CD14-positive monocyte (primary cell): ENCODE results near the gene RASEF. TPM values are rescaled to one million over a fixed set of nuclear protein-coding genes. Genes with fewer than 3 reads are reported as not detected.

ENCODE experiments used
- DNase-seq, 3 donors: peaks; one replicate each; pipeline ENCODE4 v3.0.0-alpha.2; 2011 to 2022
- H2AFZ ChIP-seq: 2 replicates; pipeline ENCODE4 v1.6.0; 2012; ENCODE audit warnings: mild to moderate bottlenecking, low read depth, low read length, inconsistent platforms; ENCODE audit not compliant: insufficient read depth, poor library complexity, severe bottlenecking
- H3K27ac ChIP-seq, 2 donors: 1 replicate in 1 of 2; 2 replicates in 1 of 2; pipeline ENCODE4 v1.5.1; 2012 to 2013; ENCODE audit warnings: low read length in 2 of 2, control low read depth in 1 of 2, inconsistent platforms in 1 of 2, low read depth in 1 of 2, mild to moderate bottlenecking in 1 of 2
- H3K27me3 ChIP-seq, 2 donors: one replicate each; pipeline versions ENCODE4 v1.6.0 to v1.6.1; 2011 to 2013; ENCODE audit warnings: low read length in 2 of 2; ENCODE audit not compliant: control insufficient read depth in 2 of 2, insufficient read depth in 2 of 2
- H3K36me3 ChIP-seq, 2 donors: replicated peaks in 1 of 2; 1 replicate in 1 of 2; 2 replicates in 1 of 2; pipeline versions ENCODE4 v1.5.1 to v1.6.1; 2012 to 2013; ENCODE audit warnings: low read length in 2 of 2, control low read depth in 1 of 2, inconsistent platforms in 1 of 2, mild to moderate bottlenecking in 1 of 2; ENCODE audit not compliant: insufficient read depth in 2 of 2, control insufficient read depth in 1 of 2
- H3K4me1 ChIP-seq, 2 donors: 1 replicate in 1 of 2; 2 replicates in 1 of 2; pipeline versions ENCODE4 v1.5.1 to v1.6.1; 2012 to 2013; ENCODE audit warnings: low read length in 2 of 2, control low read depth in 1 of 2, inconsistent platforms in 1 of 2, mild to moderate bottlenecking in 1 of 2, moderate library complexity in 1 of 2; ENCODE audit not compliant: insufficient read depth in 2 of 2, control insufficient read depth in 1 of 2
- H3K4me2 ChIP-seq: replicated peaks from 2 replicates; pipeline ENCODE3; 2012; ENCODE audit warnings: low read length, moderate library complexity, mild to moderate bottlenecking; ENCODE audit not compliant: poor library complexity, severe bottlenecking; ENCODE audit errors: extremely low read depth
- H3K4me3 ChIP-seq, 3 experiments: fragments of 200-600 bp in 1 of 3; sonication (generic) in 1 of 3; replicated peaks in 1 of 3; 1 replicate in 2 of 3; 2 replicates in 1 of 3; pipeline ENCODE4 v1.5.1; 2011 to 2013; ENCODE audit warnings: low read length in 3 of 3, mild to moderate bottlenecking in 3 of 3, control low read depth in 2 of 3, low read depth in 2 of 3, inconsistent platforms in 1 of 3, moderate library complexity in 1 of 3
- H3K79me2 ChIP-seq: 2 replicates; pipeline ENCODE4 v1.6.0; 2012; ENCODE audit warnings: mild to moderate bottlenecking, control low read depth, inconsistent platforms, low read length, moderate library complexity; ENCODE audit not compliant: insufficient read depth
- H3K9ac ChIP-seq: 2 replicates; pipeline ENCODE4 v1.6.0; 2017; ENCODE audit warnings: low read length, mild to moderate bottlenecking; ENCODE audit not compliant: insufficient read depth, poor library complexity, severe bottlenecking
- H3K9me3 ChIP-seq, 2 donors: replicated peaks in 1 of 2; 1 replicate in 1 of 2; 2 replicates in 1 of 2; pipeline versions ENCODE4 v1.5.1 to v1.6.1; 2012 to 2013; ENCODE audit warnings: low read length in 2 of 2, control low read depth in 1 of 2; ENCODE audit not compliant: control insufficient read depth in 1 of 2, insufficient read depth in 1 of 2
- H4K20me1 ChIP-seq: 2 replicates; pipeline ENCODE4 v1.6.0; 2012; ENCODE audit warnings: mild to moderate bottlenecking, low read length, control low read depth, moderate library complexity; ENCODE audit not compliant: insufficient read depth
- H3K27ac Mint-ChIP-seq, 7 donors: one replicate each; pipeline ENCODE4 v1.8.0; 2020; ENCODE audit warnings: mild to moderate bottlenecking in 7 of 7, mixed read lengths in 7 of 7, moderate library complexity in 6 of 7, inconsistent platforms in 2 of 7
- H3K27me3 Mint-ChIP-seq, 3 donors: one replicate each; pipeline ENCODE4 v1.8.0; 2021 to 2022; ENCODE audit warnings: low read depth in 3 of 3, mild to moderate bottlenecking in 3 of 3, mixed read lengths in 3 of 3, moderate library complexity in 3 of 3, inconsistent platforms in 1 of 3
- H3K36me3 Mint-ChIP-seq, 2 donors: one replicate each; pipeline ENCODE4 v1.8.0; 2020; ENCODE audit warnings: mixed read lengths in 2 of 2, inconsistent platforms in 1 of 2, mild to moderate bottlenecking in 1 of 2
- H3K4me1 Mint-ChIP-seq: one replicate; pipeline ENCODE4 v1.8.0; 2020; ENCODE audit warnings: mild to moderate bottlenecking, mixed read lengths
- H3K4me3 Mint-ChIP-seq, 2 donors: one replicate each; pipeline ENCODE4 v1.8.0; 2020; ENCODE audit warnings: mild to moderate bottlenecking in 2 of 2, mixed read lengths in 2 of 2, moderate library complexity in 1 of 2
- H3K9me3 Mint-ChIP-seq, 7 donors: one replicate each; pipeline ENCODE4 v1.8.0; 2020 to 2022; ENCODE audit warnings: mixed read lengths in 7 of 7, mild to moderate bottlenecking in 6 of 7, moderate library complexity in 6 of 7, inconsistent platforms in 2 of 7
- WGBS: methylation state at CpG from one replicate; pipeline ENCODE4 v1.1.5; 2013; ENCODE audit warnings: missing lambda C conversion rate; ENCODE audit not compliant: insufficient coverage; 5-methylcytosine and 5-hydroxymethylcytosine counted together
- intact Hi-C, 2 donors: fragments of 100-400 bp; cut with micrococcal nuclease; formaldehyde crosslinking; loops; one replicate each; pipeline versions ENCODE4 v1.15.0 to v1.15.1; 2023
- polyA plus RNA-seq, 3 donors: library from polyadenylated mRNA; depleted of rRNA in 1 of 3; unstranded in 2 of 3; stranded (reverse) in 1 of 3; fragments of 300-500 nt in 2 of 3; fragments of >200 nt in 1 of 3; fragmentation: Illumina TruSeq in 2 of 3; gene quantifications; 1 replicate in 2 of 3; 2 replicates in 1 of 3; pipeline ENCODE4 v1.2.3, GENCODE V29; 2012 to 2021
- TF ChIP-seq, protein P1 (sequence below): fragments of 200-600 bp; IDR thresholded peaks from one replicate; pipeline ENCODE4 v1.8.0; 2022; ENCODE audit warnings: antibody characterized with exemption, mild to moderate bottlenecking

RASEF gene
- polyA plus RNA-seq, 3 donors: not detected

DNA sequence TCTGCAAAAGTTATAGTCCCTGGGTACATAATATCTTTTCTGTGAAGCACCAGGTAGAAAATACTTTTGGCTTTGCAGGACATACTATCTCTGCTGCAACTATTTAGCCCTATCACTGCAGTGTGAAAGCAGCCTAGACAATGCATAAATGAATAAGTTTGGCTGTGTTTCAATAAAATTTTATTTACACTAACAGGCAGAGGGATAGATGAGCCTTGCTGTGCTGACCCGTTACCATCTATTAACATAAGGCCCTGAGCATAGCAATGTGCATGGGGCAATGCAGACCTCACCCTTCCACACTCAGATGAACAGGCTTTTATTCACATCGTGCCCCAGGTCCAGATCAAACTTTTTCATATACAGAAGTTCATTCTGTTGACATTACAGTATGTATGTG is 27.8 kb downstream of the RASEF start:
- Mint-ChIP-seq H3K27ac (no peak overlapping the region), H3K36me3 (no peaks in the 10 kb centered on the region), H3K9me3 (peaks cover 0 to 6% (median 4%) of the 10 kb centered on the region in 7 donors), H3K4me1 (no peaks in the 10 kb centered on the region), H3K4me3 (no peak overlapping the region), H3K27me3 (peaks cover 0 to 2% (median 0%) of the 10 kb centered on the region in 3 donors)
- H3K27ac ChIP-seq: no peak overlapping the region
- no peak overlapping the region for H3K4me2 ChIP-seq
- no peaks in the 10 kb centered on the region for H3K27me3 ChIP-seq
- intact Hi-C loops: no loop called here
- no peak for DNase-seq
- no peaks in the 10 kb centered on the region for H3K79me2 ChIP-seq
- no peaks in the 10 kb centered on the region for H3K9me3 ChIP-seq
- WGBS: no CpG with 5 or more reads among the region's 2 CpGs
- H3K4me1 ChIP-seq: no peaks in the 10 kb centered on the region
- no peak overlapping the region for H2AFZ ChIP-seq
- H3K9ac ChIP-seq: no peak overlapping the region
- no peaks in the 10 kb centered on the region for H4K20me1 ChIP-seq
- TF ChIP-seq, protein P1, sequence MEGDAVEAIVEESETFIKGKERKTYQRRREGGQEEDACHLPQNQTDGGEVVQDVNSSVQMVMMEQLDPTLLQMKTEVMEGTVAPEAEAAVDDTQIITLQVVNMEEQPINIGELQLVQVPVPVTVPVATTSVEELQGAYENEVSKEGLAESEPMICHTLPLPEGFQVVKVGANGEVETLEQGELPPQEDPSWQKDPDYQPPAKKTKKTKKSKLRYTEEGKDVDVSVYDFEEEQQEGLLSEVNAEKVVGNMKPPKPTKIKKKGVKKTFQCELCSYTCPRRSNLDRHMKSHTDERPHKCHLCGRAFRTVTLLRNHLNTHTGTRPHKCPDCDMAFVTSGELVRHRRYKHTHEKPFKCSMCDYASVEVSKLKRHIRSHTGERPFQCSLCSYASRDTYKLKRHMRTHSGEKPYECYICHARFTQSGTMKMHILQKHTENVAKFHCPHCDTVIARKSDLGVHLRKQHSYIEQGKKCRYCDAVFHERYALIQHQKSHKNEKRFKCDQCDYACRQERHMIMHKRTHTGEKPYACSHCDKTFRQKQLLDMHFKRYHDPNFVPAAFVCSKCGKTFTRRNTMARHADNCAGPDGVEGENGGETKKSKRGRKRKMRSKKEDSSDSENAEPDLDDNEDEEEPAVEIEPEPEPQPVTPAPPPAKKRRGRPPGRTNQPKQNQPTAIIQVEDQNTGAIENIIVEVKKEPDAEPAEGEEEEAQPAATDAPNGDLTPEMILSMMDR: no peak
- no peaks in the 10 kb centered on the region for H3K36me3 ChIP-seq
- H3K4me3 ChIP-seq: no peak overlapping the region

DNA sequence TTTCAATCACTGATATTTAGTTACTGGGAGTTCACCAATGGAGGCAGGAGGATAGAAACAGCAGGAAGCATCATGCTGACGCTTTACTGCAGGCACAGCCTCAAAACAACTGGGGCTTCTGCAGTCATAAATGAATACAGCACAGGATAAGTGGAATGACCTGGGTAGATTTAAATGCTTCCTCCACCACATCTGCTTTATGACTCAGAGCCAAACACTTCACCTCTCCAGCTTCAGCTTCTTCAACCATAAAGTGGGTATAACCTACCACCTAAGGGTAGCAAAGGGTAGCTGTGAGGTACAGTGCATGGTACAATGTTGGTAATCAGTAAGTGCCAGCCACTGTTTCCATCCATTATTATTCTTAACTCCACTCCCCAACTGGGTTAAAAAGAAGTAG is 28.4 kb downstream of the RASEF start:
- Histone ChIP-seq H3K4me1 (no peaks in the 10 kb centered on the region), H3K27ac (no peak overlapping the region), H3K79me2 (no peaks in the 10 kb centered on the region), H3K27me3 (no peaks in the 10 kb centered on the region), H3K36me3 (no peaks in the 10 kb centered on the region), H3K9me3 (no peaks in the 10 kb centered on the region), H2AFZ (no peak overlapping the region), H3K9ac (no peak overlapping the region), H3K4me2 (no peak overlapping the region), H4K20me1 (no peaks in the 10 kb centered on the region), H3K4me3 (no peak overlapping the region)
- intact Hi-C loops: no loop called here
- H3K27me3 Mint-ChIP-seq: peaks cover 0 to 2% (median 0%) of the 10 kb centered on the region in 3 donors
- no peaks in the 10 kb centered on the region for H3K36me3 Mint-ChIP-seq
- no peak overlapping the region for H3K4me3 Mint-ChIP-seq
- H3K4me1 Mint-ChIP-seq: no peaks in the 10 kb centered on the region
- H3K27ac Mint-ChIP-seq: no peak overlapping the region
- DNase-seq: no peak
- H3K9me3 Mint-ChIP-seq: peaks cover 0 to 6% (median 3%) of the 10 kb centered on the region in 7 donors
- TF ChIP-seq, protein P1: no peak
- no CpG with 5 or more reads among the region's 1 CpG for WGBS
